ENCODE results near the gene NOX4.
"Not testable (repeated sequence)": the region's sequence is repeated elsewhere in the genome, so short reads cannot be mapped to it uniquely, and the experiment has no call there.

- not testable (repeated sequence) for TF ChIP-seq EZH2 (optimal IDR thresholded peaks at IDR 0.05; ENCODE audit: low read depth, low read length); CTCF (IDR thresholded peaks at IDR 0.05; ENCODE audit: low read length)
These were observed 159.2 kb downstream of the NOX4 start for GRCh38 chr11:89331940-89332339.

Data from MM.1S (cell line).